H1 (cell line): Measurements from ENCODE around the gene CDC37. TPM values are rescaled to one million over a fixed set of nuclear protein-coding genes. Genes with fewer than 3 reads are reported as not detected.

Experiments
- CTCF ChIA-PET: fragments of 300-600 bp; sonication (Branson Sonifier 250); formaldehyde crosslinking; loops from one replicate; lab custom pipeline; 2021; ENCODE audit not compliant: partially characterized antibody; lab: Charles Lee
- POLR2A ChIA-PET: fragments of 300-600 bp; sonication (Branson Sonifier 250); formaldehyde crosslinking; loops from one replicate; lab custom pipeline; 2021; ENCODE audit warnings: inconsistent platforms; ENCODE audit not compliant: partially characterized antibody; lab: Charles Lee
- DNase-seq, 2 experiments: peaks; one replicate each; pipeline versions ENCODE4 v3.0.0 to v3.0.0-alpha.2; 2010 to 2022; ENCODE audit warnings: low spot score in 2 of 2, low read depth in 1 of 2, mixed read lengths in 1 of 2
- FAIRE-seq: peaks from 2 replicates; lab custom pipeline; 2011; peaks lifted over from hg19 to GRCh38; lab: Jason Lieb, UNC
- H2AFZ ChIP-seq: 2 replicates; pipeline ENCODE4 v1.8.1; 2012; ENCODE audit warnings: low read length, inconsistent platforms
- H2AK5ac ChIP-seq: 2 replicates; pipeline ENCODE4 v1.6.1; 2013; ENCODE audit warnings: low read depth, low read length
- H2BK120ac ChIP-seq: replicated peaks from 2 replicates; pipeline ENCODE3; 2013; ENCODE audit warnings: low read depth, low read length, inconsistent platforms
- H2BK12ac ChIP-seq: 2 replicates; pipeline ENCODE4 v1.6.1; 2013; ENCODE audit warnings: low read depth, low read length
- H2BK15ac ChIP-seq: 2 replicates; pipeline ENCODE4 v1.6.1; 2013; ENCODE audit warnings: low read length
- H2BK20ac ChIP-seq: 2 replicates; pipeline ENCODE4 v1.6.1; 2013; ENCODE audit warnings: low read length
- H2BK5ac ChIP-seq: 2 replicates; pipeline ENCODE4 v1.6.1; 2013; ENCODE audit warnings: low read depth, low read length
- H3K14ac ChIP-seq: 2 replicates; pipeline ENCODE4 v1.6.1; 2013; ENCODE audit warnings: inconsistent platforms; ENCODE audit not compliant: insufficient read length
- H3K18ac ChIP-seq: 2 replicates; pipeline ENCODE4 v1.6.1; 2013; ENCODE audit warnings: low read length; ENCODE audit errors: extremely low read depth
- H3K23ac ChIP-seq: 2 replicates; pipeline ENCODE4 v1.6.1; 2013; ENCODE audit warnings: inconsistent platforms; ENCODE audit not compliant: insufficient read length
- H3K23me2 ChIP-seq: 2 replicates; pipeline ENCODE4 v1.6.1; 2013; ENCODE audit warnings: low read depth, low read length
- H3K27ac ChIP-seq: 2 replicates; pipeline ENCODE4 v1.6.1; 2011; ENCODE audit warnings: low read depth, low read length, inconsistent platforms
- H3K27me3 ChIP-seq, 4 experiments: replicated peaks in 1 of 4; 1 replicate in 1 of 4; 2 replicates in 3 of 4; pipeline versions ENCODE4 v1.6.1 to v1.8.1; 2011 to 2013; ENCODE audit warnings: low read length in 3 of 4, mild to moderate bottlenecking in 3 of 4, inconsistent platforms in 2 of 4, mixed read lengths in 2 of 4, moderate library complexity in 1 of 4; ENCODE audit not compliant: control insufficient read depth in 3 of 4, insufficient read depth in 3 of 4; ENCODE audit errors: extremely low read depth in 1 of 4
- H3K36me3 ChIP-seq, 4 experiments: 2 replicates each; pipeline versions ENCODE4 v1.6.1 to v1.8.1; 2011 to 2013; ENCODE audit warnings: mild to moderate bottlenecking in 4 of 4, low read length in 3 of 4, moderate library complexity in 2 of 4, control low read depth in 1 of 4, inconsistent platforms in 1 of 4; ENCODE audit not compliant: insufficient read depth in 4 of 4, control insufficient read depth in 2 of 4
- H3K4ac ChIP-seq: replicated peaks from 2 replicates; pipeline ENCODE3; 2013; ENCODE audit warnings: low read length, low read depth, mixed read lengths, inconsistent platforms; ENCODE audit not compliant: insufficient read length
- H3K4me1 ChIP-seq, 4 experiments: replicated peaks in 1 of 4; 1 replicate in 1 of 4; 2 replicates in 3 of 4; pipeline versions ENCODE4 v1.6.1 to v1.8.1; 2011 to 2013; ENCODE audit warnings: low read length in 3 of 4, inconsistent platforms in 2 of 4, mixed read lengths in 1 of 4; ENCODE audit not compliant: insufficient read depth in 4 of 4, control insufficient read depth in 3 of 4
- H3K4me2 ChIP-seq, 2 experiments: 2 replicates each; pipeline versions ENCODE4 v1.6.1 to v1.8.1; 2011 to 2013; ENCODE audit warnings: low read depth in 2 of 2, low read length in 2 of 2, control low read depth in 1 of 2, inconsistent platforms in 1 of 2, mild to moderate bottlenecking in 1 of 2; ENCODE audit not compliant: insufficient read depth in 1 of 2
- H3K4me3 ChIP-seq, 4 experiments: fragments of 200-600, 300-600 bp in 1 of 4; sonication (generic), shearing (Covaris generic), sonication (Bioruptor Twin) in 1 of 4; 2 replicates each; pipeline versions ENCODE4 v1.5.1 to v1.8.1; 2011 to 2016; ENCODE audit warnings: low read length in 4 of 4, low read depth in 3 of 4, control low read depth in 2 of 4, inconsistent platforms in 2 of 4, mild to moderate bottlenecking in 2 of 4, mixed read lengths in 1 of 4, moderate library complexity in 1 of 4; ENCODE audit not compliant: insufficient read depth in 2 of 4; ENCODE audit errors: extremely low read depth in 1 of 4
- H3K56ac ChIP-seq: replicated peaks from 2 replicates; pipeline ENCODE3; 2013; ENCODE audit warnings: low read depth, mild to moderate bottlenecking, mixed read lengths, low read length, inconsistent platforms; ENCODE audit not compliant: insufficient read length
- H3K79me1 ChIP-seq: 2 replicates; pipeline ENCODE4 v1.6.1; 2013; ENCODE audit warnings: low read depth, low read length, control low read depth
- H3K79me2 ChIP-seq, 2 experiments: 2 replicates each; pipeline versions ENCODE4 v1.6.1 to v1.8.1; 2012 to 2013; ENCODE audit warnings: low read length in 2 of 2, mild to moderate bottlenecking in 2 of 2, inconsistent platforms in 1 of 2; ENCODE audit not compliant: insufficient read depth in 2 of 2, control insufficient read depth in 1 of 2
- H3K9ac ChIP-seq, 4 experiments: replicated peaks in 1 of 4; 1 replicate in 1 of 4; 2 replicates in 3 of 4; pipeline versions ENCODE4 v1.6.1 to v1.8.1; 2011 to 2013; ENCODE audit warnings: low read depth in 3 of 4, low read length in 3 of 4, control low read depth in 2 of 4, mild to moderate bottlenecking in 2 of 4, moderate library complexity in 2 of 4, inconsistent platforms in 1 of 4; ENCODE audit errors: extremely low read depth in 1 of 4
- H3K9me3 ChIP-seq, 2 experiments: 2 replicates each; pipeline versions ENCODE4 v1.6.1 to v1.8.1; 2012 to 2013; ENCODE audit warnings: mild to moderate bottlenecking in 2 of 2, moderate library complexity in 2 of 2, control low read depth in 1 of 2, inconsistent platforms in 1 of 2, low read depth in 1 of 2, low read length in 1 of 2, mixed read lengths in 1 of 2; ENCODE audit not compliant: insufficient read depth in 2 of 2
- H4K20me1 ChIP-seq, 2 experiments: replicated peaks in 1 of 2; 2 replicates each; pipeline versions ENCODE3 to v1.8.1; 2011 to 2013; ENCODE audit warnings: inconsistent platforms in 2 of 2, low read length in 2 of 2, mild to moderate bottlenecking in 1 of 2; ENCODE audit not compliant: insufficient read depth in 2 of 2, control insufficient read depth in 1 of 2
- H4K5ac ChIP-seq: 2 replicates; pipeline ENCODE4 v1.6.1; 2013; ENCODE audit warnings: low read length, low read depth, mixed read lengths, inconsistent platforms; ENCODE audit not compliant: insufficient read length
- H4K8ac ChIP-seq: 2 replicates; pipeline ENCODE4 v1.8.0; 2013; ENCODE audit warnings: mild to moderate bottlenecking, moderate library complexity, low read length, inconsistent platforms; ENCODE audit not compliant: insufficient read depth; ENCODE audit errors: extremely low read depth
- H4K91ac ChIP-seq: replicated peaks from 2 replicates; pipeline ENCODE3; 2013; ENCODE audit warnings: low read length, mixed read lengths, inconsistent platforms; ENCODE audit not compliant: insufficient read length
- CBX5 ChIP-seq: fragments of 300-800, 300-1000 bp; sonication (generic); IDR thresholded peaks from 2 replicates; pipeline ENCODE4 v1.7.1; 2016; ENCODE audit warnings: antibody characterized with exemption, low read length, low read depth
- CEBPB ChIP-seq: IDR thresholded peaks from 2 replicates; pipeline ENCODE4 v1.6.1; 2012; ENCODE audit warnings: low read depth, low read length
- CHD2 ChIP-seq: IDR thresholded peaks from 2 replicates; pipeline ENCODE4 v1.6.1; 2012; ENCODE audit warnings: low read length, improper control_type of control experiment
- EGR1 ChIP-seq: IDR thresholded peaks from 2 replicates; pipeline ENCODE4 v1.6.1; 2011; ENCODE audit warnings: low read depth, low read length, borderline replicate concordance
- FOSL1 ChIP-seq: IDR thresholded peaks from 2 replicates; pipeline ENCODE4 v1.6.1; 2011; ENCODE audit warnings: mild to moderate bottlenecking, low read depth, low read length, moderate library complexity; ENCODE audit not compliant: insufficient read depth
- JUN ChIP-seq: IDR thresholded peaks from 2 replicates; pipeline ENCODE4 v1.6.1; 2011; ENCODE audit warnings: low read depth, mild to moderate bottlenecking, improper control_type of control experiment, low read length
- KDM5A ChIP-seq: fragments of 200-600 bp; IDR thresholded peaks from 2 replicates; pipeline ENCODE4 v1.7.1; 2012; ENCODE audit warnings: mild to moderate bottlenecking, low read length, inconsistent platforms, mixed read lengths
- POLR2AphosphoS5 ChIP-seq: IDR thresholded peaks from 2 replicates; pipeline ENCODE4 v1.6.1; 2011; ENCODE audit warnings: low read depth, low read length
- RNF2 ChIP-seq: fragments of 200-900, 300-1000 bp; sonication (generic); IDR thresholded peaks from 2 replicates; pipeline ENCODE4 v1.7.1; 2016; ENCODE audit warnings: borderline replicate concordance, low read depth, mild to moderate bottlenecking, antibody characterized with exemption, low read length; ENCODE audit not compliant: poor library complexity, severe bottlenecking; ENCODE audit errors: missing control alignments
- TAF7 ChIP-seq: optimal IDR thresholded peaks from 2 replicates; pipeline ENCODE3; 2011; ENCODE audit warnings: low read depth, mild to moderate bottlenecking, inconsistent platforms, low read length, moderate library complexity, borderline replicate concordance
- YY1 ChIP-seq: IDR thresholded peaks from 2 replicates; pipeline ENCODE4 v1.6.1; 2011; ENCODE audit warnings: low read depth, mild to moderate bottlenecking, low read length
- ZNF274 ChIP-seq: IDR thresholded peaks from 2 replicates; pipeline ENCODE4 v1.7.0; 2012; ENCODE audit warnings: low read length, borderline replicate concordance; ENCODE audit errors: extremely low read depth
- WGBS, 2 experiments: shearing (Covaris generic) in 1 of 2; methylation state at CpG; one replicate each; pipeline versions ENCODE4 v1.1.6 to v1.1.7; 2013 to 2015; ENCODE audit warnings: low lambda C conversion rate in 2 of 2, mixed read lengths in 2 of 2, inconsistent platforms in 1 of 2, low coverage in 1 of 2, missing lambda C conversion rate in 1 of 2; ENCODE audit not compliant: insufficient replicate concordance in 2 of 2, insufficient coverage in 1 of 2, insufficient read length in 1 of 2; ENCODE audit errors: extremely low coverage in 1 of 2, missing lambda C conversion rate in 1 of 2; 5-methylcytosine and 5-hydroxymethylcytosine counted together
- polyA plus RNA-seq, 7 experiments: library from polyadenylated mRNA; depleted of rRNA in 3 of 7; stranded (reverse) in 5 of 7; unstranded in 2 of 7; fragments of >200 nt in 5 of 7; fragments of 200-250 nt in 2 of 7; gene quantifications; 1 replicate in 5 of 7; 2 replicates in 1 of 7; 4 replicates in 1 of 7; pipeline versions ENCODE4 v1.2.1 to v1.2.3, GENCODE V29; 2011 to 2013; ENCODE audit warnings: missing spikeins in 2 of 7, mixed read lengths in 2 of 7
- total RNA-seq: library from RNA; stranded (reverse); fragmentation: NEBNext Ultra II Directional; extraction: Animal tissue kit (Norgen Biotek cat#: 25700); gene quantifications from 2 replicates; pipeline ENCODE4 v1.2.1, GENCODE V29; 2021
- TF ChIP-seq, protein P1 (sequence below): IDR thresholded peaks from 2 replicates; pipeline ENCODE4 v1.6.1; 2012; ENCODE audit warnings: inconsistent platforms

CDC37 gene
- total and polyA plus RNA-seq, 2 of the 8 experiments (the other 6 are each of a cell fraction or from before 2014, with no cell fraction given) = 162 to 181 TPM

DNA sequence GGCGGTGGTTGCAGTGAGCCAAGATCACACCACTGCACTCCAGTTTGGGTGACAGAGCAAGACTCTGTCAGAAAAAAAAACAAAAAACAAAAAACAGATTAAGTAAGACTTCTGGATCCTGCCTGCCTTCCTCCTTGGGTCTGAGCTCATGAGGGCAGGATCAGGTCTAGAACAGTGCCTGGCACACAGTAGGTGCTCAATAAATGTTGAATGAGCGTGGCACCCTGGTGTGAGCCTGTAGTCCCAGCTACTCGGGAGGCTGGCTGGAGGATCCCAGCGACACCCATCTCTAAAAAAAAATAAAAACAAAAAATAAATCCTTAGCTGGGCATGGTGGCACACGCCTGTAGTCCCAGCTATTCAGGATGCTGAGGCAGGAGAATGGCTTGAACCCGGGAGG, 2.8 kb upstream of the CDC37 start:
- Histone ChIP-seq H2BK12ac (no peak overlapping the region), H3K56ac (no peak overlapping the region), H3K79me1 (peaks cover 5% of the 10 kb centered on the region; the same call in 1 of the 2 replicates), H3K18ac (no peak overlapping the region), H3K27me3 (peaks cover 3 to 15% (median 9%) of the 10 kb centered on the region in 4 experiments; a peak in 5 of 7 replicates), H4K20me1 (peaks cover 0 to 4% of the 10 kb centered on the region in 2 experiments), H4K5ac (no peak overlapping the region), H4K91ac (no peak overlapping the region), H4K8ac (no peak overlapping the region), H2AFZ (no peak overlapping the region), H3K4me3 (no peak overlapping the region), H3K36me3 (no peaks in the 10 kb centered on the region), H2AK5ac (no peak overlapping the region), H2BK120ac (no peak overlapping the region), H3K4me2 (no peak overlapping the region; a peak in 1 of 4 replicates), H3K4ac (no peak overlapping the region), H3K27ac (no peak overlapping the region), H3K4me1 (peaks cover 3 to 8% (median 5%) of the 10 kb centered on the region in 4 experiments; a peak in 5 of 7 replicates), H2BK5ac (no peak overlapping the region), H3K23ac (no peak overlapping the region), H3K9me3 (no peaks in the 10 kb centered on the region), H3K9ac (no peak overlapping the region), H3K23me2 (peaks cover 17% of the 10 kb centered on the region), H3K14ac (no peak overlapping the region), H2BK20ac (no peak overlapping the region), H3K79me2 (peaks cover 14 to 21% of the 10 kb centered on the region in 2 experiments), H2BK15ac (no peak overlapping the region)
- 75% methylated on average over 6 of the region's 6 CpGs; no CpG with 5 or more reads in 1 of the 2 experiments for WGBS, 2 experiments
- FAIRE-seq (no peak), DNase-seq (no peak)
- CTCF ChIA-PET = interaction anchor here (0.6 to 10.5 kb wide), 11 partner anchors 9 to 235 kb away, joined by 3 to 172 read pairs (median 7); partner anchors contain the start of genes ICAM1 and PDE4A
- POLR2A ChIA-PET = interaction anchor here (1.0 to 5.9 kb wide), 6 partner anchors 8 to 97 kb away, joined by 3 to 33 read pairs (median 4); partner anchors contain the start of genes KEAP1 and TYK2
- TF ChIP-seq KDM5A (no peak), CBX5 (no peak), POLR2AphosphoS5 (no peak), FOSL1 (no peak), RNF2 (no peak), JUN (no peak), ZNF274 (no peak), YY1 (no peak), TAF7 (no peak), CEBPB (no peak), CHD2 (no peak), EGR1 (no peak)
- TF ChIP-seq, protein P1, sequence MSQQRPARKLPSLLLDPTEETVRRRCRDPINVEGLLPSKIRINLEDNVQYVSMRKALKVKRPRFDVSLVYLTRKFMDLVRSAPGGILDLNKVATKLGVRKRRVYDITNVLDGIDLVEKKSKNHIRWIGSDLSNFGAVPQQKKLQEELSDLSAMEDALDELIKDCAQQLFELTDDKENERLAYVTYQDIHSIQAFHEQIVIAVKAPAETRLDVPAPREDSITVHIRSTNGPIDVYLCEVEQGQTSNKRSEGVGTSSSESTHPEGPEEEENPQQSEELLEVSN = no peak
